ENCODE results near the gene LRP1.

Gene LRP1

DNA sequence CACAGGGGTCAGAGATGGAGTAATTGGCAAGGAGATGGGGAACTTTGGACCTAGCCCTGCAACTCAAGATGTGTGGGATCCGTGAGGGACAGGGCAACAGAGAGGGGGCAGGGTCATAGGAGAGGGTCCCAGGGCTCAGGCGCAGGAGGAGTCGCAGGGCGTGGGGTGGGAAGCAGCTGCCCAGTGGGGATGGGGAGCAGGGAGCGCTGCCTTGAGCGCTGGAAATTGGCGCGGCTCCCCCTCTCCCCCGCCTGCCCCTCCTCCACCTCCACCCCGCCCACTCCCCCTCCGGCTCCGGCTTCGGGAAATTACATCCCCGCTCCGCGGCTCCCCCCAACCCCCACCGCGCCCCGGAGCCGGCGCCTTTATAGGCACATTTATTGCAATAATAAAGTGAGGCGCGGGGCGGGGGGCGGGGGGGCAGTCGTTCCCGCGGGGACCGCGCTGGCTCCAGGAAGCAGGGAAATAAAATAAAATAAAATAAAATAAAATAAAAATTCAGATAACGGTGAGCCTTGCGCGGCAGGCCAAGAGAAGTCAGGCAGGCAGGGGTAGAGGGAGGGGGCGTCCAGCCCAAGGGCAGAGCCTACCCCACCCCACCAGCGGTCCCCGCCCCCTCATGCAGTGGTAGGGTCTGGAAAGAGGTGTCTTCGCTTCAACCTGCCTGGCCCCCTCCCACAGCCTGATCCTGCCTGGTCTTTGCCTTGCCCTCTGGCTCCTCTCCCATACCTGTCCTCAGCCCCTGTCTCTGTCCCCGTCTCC lies 91.9 kb downstream of the LRP1 start:
- no peak overlapping the region for H3K27ac ChIP-seq

DNA sequence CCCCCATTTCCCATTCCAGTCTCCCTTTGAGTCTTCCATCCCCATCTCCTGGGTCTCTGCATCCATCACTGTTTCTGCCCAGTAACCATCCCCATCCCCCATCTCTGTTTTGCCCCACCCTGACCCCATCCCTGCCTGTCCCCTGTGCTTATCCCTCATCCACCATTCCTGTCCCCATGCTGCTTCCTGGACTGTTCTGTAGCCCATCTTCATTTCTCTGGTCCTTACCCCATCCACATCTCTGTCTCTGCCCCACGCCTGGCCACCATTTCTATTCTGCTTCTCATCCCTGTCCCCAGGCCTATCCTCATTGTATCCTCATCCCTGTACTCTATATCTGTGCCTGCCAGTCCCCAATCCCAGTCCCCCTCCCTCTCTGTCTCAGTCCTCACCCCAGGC lies 92.5 kb downstream of the LRP1 start:
- no peak overlapping the region for H3K27ac ChIP-seq
- TF ChIP-seq ZFX (IDR thresholded peaks at IDR 0.05; ENCODE audit: borderline replicate concordance): no peak
- TF ChIP-seq, protein P1, sequence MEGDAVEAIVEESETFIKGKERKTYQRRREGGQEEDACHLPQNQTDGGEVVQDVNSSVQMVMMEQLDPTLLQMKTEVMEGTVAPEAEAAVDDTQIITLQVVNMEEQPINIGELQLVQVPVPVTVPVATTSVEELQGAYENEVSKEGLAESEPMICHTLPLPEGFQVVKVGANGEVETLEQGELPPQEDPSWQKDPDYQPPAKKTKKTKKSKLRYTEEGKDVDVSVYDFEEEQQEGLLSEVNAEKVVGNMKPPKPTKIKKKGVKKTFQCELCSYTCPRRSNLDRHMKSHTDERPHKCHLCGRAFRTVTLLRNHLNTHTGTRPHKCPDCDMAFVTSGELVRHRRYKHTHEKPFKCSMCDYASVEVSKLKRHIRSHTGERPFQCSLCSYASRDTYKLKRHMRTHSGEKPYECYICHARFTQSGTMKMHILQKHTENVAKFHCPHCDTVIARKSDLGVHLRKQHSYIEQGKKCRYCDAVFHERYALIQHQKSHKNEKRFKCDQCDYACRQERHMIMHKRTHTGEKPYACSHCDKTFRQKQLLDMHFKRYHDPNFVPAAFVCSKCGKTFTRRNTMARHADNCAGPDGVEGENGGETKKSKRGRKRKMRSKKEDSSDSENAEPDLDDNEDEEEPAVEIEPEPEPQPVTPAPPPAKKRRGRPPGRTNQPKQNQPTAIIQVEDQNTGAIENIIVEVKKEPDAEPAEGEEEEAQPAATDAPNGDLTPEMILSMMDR (IDR thresholded peaks at IDR 0.05): no peak

More for the DNA sequence above, 91.9 kb downstream of the LRP1 start:
- no peak for TF ChIP-seq ZFX (IDR thresholded peaks at IDR 0.05; ENCODE audit: borderline replicate concordance)
- TF ChIP-seq, protein P1 (IDR thresholded peaks at IDR 0.05): no peak

DNA sequence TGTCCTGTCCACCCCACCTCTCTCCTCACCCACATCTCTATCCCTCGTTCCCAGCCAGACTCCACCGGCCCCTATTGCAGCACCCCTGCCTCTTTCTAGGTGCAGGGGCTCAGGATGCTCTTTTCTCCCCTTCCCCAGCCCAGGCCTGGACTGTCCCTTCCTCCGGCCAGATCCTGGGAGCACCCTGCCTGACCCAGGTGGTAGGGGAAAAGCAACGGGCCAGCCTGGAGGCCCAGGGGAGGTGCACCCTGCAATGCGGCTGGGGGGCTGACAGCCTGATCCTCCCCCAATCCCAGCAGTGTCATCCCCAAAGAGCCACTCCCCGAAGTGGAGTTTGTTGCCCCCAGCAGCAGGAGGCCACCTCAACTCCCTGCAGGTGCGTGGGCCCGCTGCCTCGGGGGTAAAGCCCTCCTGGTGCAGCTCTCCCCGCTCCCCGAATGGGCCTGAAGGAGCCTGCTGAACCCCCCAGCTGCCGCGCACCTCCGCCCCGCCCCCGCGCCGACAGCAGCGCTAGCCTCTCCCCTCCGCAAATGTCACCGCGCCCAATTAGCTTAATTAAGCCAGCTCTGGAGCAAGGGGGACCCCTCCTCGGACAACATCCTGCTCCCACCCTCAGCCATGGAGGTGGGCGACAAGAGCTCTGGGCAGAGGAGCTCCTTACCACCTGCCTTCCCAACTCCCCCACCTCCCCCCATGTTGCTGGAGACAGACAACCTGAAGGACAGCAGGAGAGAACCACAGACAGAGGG lies 93.1 kb downstream of the LRP1 start:
- no peak overlapping the region for H3K27ac ChIP-seq
- no peak for TF ChIP-seq ZFX (IDR thresholded peaks at IDR 0.05; ENCODE audit: borderline replicate concordance)
- TF ChIP-seq, protein P1 (IDR thresholded peaks at IDR 0.05): no peak

DNA sequence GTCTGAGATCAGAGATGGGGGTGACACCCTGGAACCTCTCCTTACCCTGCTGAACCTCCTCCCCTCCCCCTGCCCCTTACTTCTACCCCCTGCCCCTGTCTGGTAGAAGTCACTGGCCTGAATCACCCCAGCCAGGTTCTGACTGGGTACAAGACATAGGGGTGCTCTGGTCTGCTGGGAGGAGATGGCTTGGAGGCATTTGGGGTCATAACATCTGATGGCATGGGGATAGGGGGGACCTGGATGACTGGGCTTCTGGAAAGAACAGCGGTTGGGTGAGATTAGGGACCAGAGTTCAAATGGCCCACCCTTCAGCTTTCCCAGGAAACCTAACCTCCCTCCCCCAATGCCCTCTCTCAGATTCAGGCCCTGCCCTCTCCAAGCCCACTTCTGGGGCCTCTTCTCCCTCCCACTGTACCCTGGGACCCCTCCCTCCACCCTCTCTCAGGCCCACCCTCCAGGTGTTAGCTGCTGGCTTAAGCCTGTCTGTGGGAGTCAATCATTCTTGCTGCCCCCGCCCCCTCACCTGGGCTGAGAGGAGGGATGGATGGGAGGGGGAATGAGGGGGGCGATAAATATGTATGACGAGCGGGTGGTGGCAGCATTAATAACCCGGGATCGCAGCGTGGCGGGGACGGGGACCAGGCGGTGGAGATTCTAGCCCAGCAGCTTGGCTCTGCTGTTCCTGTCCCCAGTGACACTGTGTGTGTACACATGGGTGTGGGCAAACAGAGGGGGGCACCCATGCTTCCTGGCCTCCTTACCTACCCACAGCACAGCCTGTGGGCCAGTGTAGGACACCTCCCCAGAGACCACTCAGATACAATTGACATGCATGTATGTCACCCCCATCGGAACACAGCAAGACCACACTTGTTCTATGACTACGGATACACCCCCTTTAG lies 94.3 kb downstream of the LRP1 start:
- no peak overlapping the region for H3K27ac ChIP-seq
- TF ChIP-seq ZFX (IDR thresholded peaks at IDR 0.05; ENCODE audit: borderline replicate concordance): no peak
- TF ChIP-seq, protein P1 (IDR thresholded peaks at IDR 0.05): no peak

DNA sequence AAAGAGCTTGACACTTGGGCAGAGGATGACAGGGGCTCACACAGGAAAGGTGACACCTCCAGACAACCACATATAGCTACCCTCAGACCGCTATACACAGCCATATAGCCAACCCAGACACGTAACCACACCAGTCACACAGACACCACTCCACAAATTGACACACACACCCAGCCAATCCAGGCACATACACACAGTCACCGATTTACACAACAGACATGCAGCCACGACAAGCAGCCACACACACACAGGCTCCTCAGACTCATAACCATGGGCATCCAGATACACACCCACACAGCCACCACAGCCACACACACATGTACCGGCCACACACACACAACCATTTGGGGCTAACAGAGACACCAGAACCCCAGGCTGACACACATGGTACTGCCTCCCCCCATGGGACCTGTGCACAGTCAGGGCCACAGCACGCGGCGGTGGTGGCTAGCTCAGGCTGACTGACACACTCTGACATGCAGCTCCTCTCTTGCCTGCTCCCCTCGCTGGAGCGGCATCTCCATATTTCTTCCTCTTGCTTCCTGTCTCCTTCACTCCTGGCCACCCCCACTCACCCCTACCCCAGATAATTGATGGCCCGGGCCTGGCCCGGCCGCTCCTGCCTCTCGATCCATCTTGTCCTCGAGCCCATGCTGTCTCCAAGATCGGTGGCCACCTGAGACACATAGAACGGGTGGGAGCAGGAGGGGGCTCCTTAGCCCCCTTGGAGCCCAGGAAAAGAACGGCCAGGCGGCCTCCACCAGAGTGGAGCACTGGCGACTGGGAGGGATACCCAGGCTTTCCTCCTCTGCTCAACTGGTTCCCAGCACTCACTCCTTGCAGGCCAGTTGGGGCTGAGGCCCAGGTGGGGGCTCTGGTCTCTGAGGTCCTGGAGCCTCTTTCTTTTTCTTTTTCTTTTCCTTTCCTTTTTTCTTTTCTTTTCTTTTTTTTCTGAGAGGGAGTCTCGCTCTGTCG lies 95.2 kb downstream of the LRP1 start:
- TF ChIP-seq ZFX (IDR thresholded peaks at IDR 0.05; ENCODE audit: borderline replicate concordance): no peak
- TF ChIP-seq, protein P1 (IDR thresholded peaks at IDR 0.05): no peak
- H3K27ac ChIP-seq: 0 out of 2 replicates have a peak overlapping the region, but pooled peaks have one; percentile 13

DNA sequence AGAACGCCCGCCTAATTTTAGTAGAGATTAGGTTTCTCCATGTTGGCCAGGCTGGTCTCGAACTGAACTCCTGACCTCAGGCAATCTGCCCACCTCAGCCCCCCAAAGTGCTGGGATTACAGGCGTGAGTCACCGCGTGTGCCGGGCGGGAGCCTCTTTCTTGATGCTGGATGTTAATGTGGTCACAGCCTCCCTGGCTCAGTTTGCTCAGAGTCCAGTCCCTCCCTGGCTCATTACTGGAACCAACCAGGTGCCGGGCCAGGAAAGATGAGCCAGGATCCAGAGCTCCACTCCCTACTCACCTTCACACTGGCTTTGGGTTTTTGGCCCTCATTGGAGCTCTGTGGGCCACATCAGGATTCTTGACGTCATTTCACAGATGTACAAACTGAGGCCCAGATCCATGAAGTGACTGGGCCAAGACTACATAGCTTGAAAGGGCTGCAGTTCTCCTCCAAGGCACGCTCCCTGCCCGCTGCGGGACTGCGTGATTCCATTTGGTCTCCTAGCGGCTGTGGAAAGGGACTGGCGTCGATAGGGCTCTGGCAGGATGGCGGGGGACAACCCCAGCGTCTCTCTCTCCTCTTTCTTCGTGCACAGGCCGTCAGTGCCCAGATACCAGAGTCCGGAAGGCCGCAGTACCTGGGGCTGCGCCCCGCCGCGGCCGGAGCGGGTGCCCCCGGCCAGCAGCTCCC lies 96.1 kb downstream of the LRP1 start:
- 0 out of 2 replicates have a peak overlapping the region, but pooled peaks have one; percentile 13 for H3K27ac ChIP-seq
- TF ChIP-seq ZFX (IDR thresholded peaks at IDR 0.05; ENCODE audit: borderline replicate concordance): no peak
- TF ChIP-seq, protein P1 (IDR thresholded peaks at IDR 0.05): no peak

Measured in 22Rv1 (cell line).